Measurements from ENCODE around the gene THRB.
"Not testable (repeated sequence)": the region's sequence is repeated elsewhere in the genome, so short reads cannot be mapped to it uniquely, and the experiment has no call there.

The THRB gene

GRCh38 chr3:24420224-24420623 is 74.4 kb downstream of the THRB start:
- ATAC-seq = no peak
- no peaks in the 10 kb centered on the region for H3K36me3 Mint-ChIP-seq
- H3K4me1 Mint-ChIP-seq = no peaks in the 10 kb centered on the region
- no peak overlapping the region for H3K27ac Mint-ChIP-seq
- no peak for DNase-seq (ENCODE audit: low spot score in 2 of 2)
- H3K4me3 Mint-ChIP-seq = no peak overlapping the region
- peaks cover 3% of the 10 kb centered on the region for H3K9me3 Mint-ChIP-seq

DNA sequence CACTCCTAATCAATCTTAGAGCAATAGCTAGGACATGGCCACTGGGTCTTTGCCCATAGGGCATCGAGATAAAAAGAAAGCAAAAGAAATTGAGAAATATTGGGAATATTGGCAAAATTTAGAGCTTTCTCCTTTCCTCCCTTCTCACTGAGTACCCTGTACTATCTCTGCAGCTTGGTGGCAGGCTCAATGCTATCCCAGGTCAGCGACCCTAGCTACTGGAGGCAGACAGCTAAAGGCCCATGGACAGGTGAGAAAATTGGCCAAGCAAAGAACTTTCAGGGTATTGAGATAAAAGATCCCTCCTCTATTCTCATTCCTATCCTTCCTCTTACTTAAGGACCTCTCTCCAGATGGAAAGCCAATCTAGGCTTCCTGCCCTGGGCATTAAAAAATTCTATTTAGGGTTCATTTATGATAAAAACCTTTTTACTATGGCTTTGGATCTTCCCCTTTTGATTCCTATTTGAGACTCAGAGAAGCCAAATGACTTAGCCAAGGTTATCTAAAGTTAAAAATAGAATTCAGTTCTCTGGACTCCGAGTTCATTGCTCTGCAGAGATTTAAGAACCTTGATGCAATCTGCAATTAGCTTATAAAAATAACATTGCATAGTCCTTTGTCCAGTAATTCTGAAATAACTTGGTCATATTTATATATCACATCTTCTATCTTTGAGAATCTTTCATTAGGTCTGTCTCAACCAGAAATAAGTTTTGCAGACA is 75.4 kb downstream of the THRB start:
- Mint-ChIP-seq H3K9me3 (peaks cover 3% of the 10 kb centered on the region), H3K4me3 (no peak overlapping the region), H3K36me3 (no peaks in the 10 kb centered on the region), H3K27ac (no peak overlapping the region), H3K4me1 (no peaks in the 10 kb centered on the region)
- DNase-seq (ENCODE audit: low spot score in 2 of 2) (no peak), ATAC-seq (no peak)

- H3K27ac Mint-ChIP-seq = no peak overlapping the region
- H3K4me3 Mint-ChIP-seq = no peak overlapping the region
- ATAC-seq (no peak), DNase-seq (ENCODE audit: low spot score in 2 of 2) (no peak)
- no peaks in the 10 kb centered on the region for H3K4me1 Mint-ChIP-seq
- H3K36me3 Mint-ChIP-seq = no peaks in the 10 kb centered on the region
- peaks cover 3% of the 10 kb centered on the region for H3K9me3 Mint-ChIP-seq
Measured at GRCh38 chr3:24417730-24418129, 76.9 kb downstream of the THRB start.

DNA sequence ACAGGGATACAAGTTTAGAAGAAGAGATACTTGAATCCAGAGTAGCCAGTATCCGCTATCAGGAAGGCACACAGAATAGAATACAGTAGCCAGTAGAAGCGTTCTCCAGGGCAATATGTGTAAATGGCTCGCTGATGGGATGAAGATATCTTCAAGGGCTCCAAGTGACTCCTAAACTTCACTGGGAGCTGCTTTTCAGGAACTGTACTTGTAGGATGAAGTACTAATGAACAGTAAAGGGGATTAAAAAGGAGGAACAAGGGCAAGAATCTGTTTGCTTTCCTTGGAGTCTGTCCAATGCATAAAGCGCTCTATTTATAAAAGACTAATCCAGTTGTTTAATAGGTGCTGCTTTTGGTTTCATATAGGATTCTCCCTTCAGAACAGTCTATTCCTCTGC is 78.4 kb downstream of the THRB start:
- H3K9me3 Mint-ChIP-seq = peaks cover 4% of the 10 kb centered on the region
- no peak overlapping the region for H3K4me3 Mint-ChIP-seq
- no peak overlapping the region for H3K27ac Mint-ChIP-seq
- DNase-seq (ENCODE audit: low spot score in 2 of 2) = no peak
- ATAC-seq = no peak
- no peaks in the 10 kb centered on the region for H3K36me3 Mint-ChIP-seq
- no peaks in the 10 kb centered on the region for H3K4me1 Mint-ChIP-seq

DNA sequence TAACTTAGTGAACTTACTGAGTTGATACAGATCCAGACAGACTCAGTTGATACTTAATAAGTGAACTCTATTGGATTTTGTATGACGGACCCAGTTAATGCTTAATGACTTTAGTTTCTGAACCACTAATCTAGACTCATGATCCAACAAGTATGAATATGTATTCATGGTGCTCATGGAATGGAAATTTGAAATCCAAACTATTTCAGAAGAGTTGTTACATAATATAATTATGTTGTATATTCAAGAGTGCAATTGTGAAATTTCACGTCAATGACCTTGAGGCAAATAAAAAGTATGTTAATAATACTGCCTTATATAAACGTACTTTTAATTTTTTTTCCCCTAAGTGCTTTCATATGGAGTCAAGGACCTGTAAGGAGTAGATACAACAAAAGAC is 78.8 kb downstream of the THRB start:
- Mint-ChIP-seq H3K4me3 (no peak overlapping the region), H3K4me1 (no peaks in the 10 kb centered on the region), H3K27ac (no peak overlapping the region), H3K9me3 (peaks cover 4% of the 10 kb centered on the region), H3K36me3 (no peaks in the 10 kb centered on the region)
- ATAC-seq (no peak), DNase-seq (ENCODE audit: low spot score in 2 of 2) (no peak)

DNA sequence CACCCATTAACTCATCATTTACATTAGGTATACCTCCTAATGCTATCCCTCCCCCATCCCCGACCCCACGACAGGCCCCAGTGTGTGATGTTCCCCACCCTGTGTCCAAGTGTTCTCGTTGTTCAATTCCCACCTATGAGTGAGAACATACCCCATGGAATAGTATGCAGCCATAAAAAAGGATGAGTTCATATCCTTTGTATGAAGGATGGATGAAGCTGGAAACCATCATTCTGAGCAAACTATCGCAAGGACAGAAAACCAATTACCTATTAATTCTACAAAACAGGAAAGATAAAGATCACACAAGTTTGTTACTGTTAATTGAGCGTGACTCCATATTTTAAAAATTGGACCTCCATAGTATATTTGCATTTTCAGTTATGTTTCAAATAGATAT is 81.0 kb downstream of the THRB start:
- not testable (repeated sequence) for H3K36me3 Mint-ChIP-seq; H3K9me3 Mint-ChIP-seq; H3K4me3 Mint-ChIP-seq; H3K27ac Mint-ChIP-seq; ATAC-seq; DNase-seq (ENCODE audit: low spot score in 2 of 2); H3K4me1 Mint-ChIP-seq

GRCh38 chr3:24410860-24411259 is 83.8 kb downstream of the THRB start:
- DNase-seq (ENCODE audit: low spot score in 2 of 2) (no peak), ATAC-seq (no peak)
- Mint-ChIP-seq H3K4me3 (no peak overlapping the region), H3K4me1 (no peaks in the 10 kb centered on the region), H3K9me3 (peaks cover 4% of the 10 kb centered on the region), H3K27ac (no peak overlapping the region), H3K36me3 (no peaks in the 10 kb centered on the region)

DNA sequence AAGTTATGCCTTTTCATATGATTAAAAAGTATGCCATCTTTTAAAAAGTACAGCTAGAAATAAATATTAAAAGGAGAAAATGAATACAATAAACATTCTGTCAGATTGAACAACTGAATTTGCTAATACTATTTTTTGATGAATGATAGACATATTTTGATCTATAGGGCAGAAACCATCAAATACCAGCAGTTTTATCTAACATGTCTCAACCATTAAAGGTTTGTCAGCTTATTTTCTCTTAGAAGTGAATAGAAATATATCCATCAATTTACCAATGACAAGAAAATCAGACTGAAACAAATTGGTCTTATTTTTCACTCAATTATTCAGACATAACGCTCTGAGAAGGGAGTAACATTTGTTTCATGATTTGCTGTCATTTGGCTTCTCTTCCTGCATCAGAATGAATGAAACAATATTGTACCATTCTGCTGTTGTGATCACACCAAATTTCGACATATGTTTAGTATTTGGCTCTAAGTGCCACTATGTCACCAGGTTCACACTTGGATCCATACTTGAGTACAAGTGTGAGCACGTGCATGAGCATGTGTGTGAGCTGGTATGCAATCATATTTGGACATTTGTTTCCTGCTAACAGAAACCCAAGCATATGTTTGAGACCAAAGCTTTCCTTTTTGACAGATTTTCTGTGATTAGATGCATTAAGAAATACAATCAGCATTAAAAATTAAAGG is 86.5 kb downstream of the THRB start:
- Mint-ChIP-seq H3K27ac (no peak overlapping the region), H3K4me3 (no peak overlapping the region), H3K36me3 (no peaks in the 10 kb centered on the region), H3K4me1 (no peaks in the 10 kb centered on the region), H3K9me3 (peaks cover 4% of the 10 kb centered on the region)
- no peak for ATAC-seq
- no peak for DNase-seq (ENCODE audit: low spot score in 2 of 2)

- DNase-seq (ENCODE audit: low spot score in 2 of 2) (no peak), ATAC-seq (no peak)
- Mint-ChIP-seq H3K9me3 (peaks cover 4% of the 10 kb centered on the region), H3K36me3 (no peaks in the 10 kb centered on the region), H3K27ac (no peak overlapping the region), H3K4me1 (no peaks in the 10 kb centered on the region), H3K4me3 (no peak overlapping the region)
Measured at GRCh38 chr3:24406900-24407299, 87.8 kb downstream of the THRB start.

GRCh38 chr3:24405057-24405456 is 89.6 kb downstream of the THRB start:
- no peaks in the 10 kb centered on the region for H3K4me1 Mint-ChIP-seq
- DNase-seq (ENCODE audit: low spot score in 2 of 2) = no peak
- no peaks in the 10 kb centered on the region for H3K36me3 Mint-ChIP-seq
- no peak overlapping the region for H3K4me3 Mint-ChIP-seq
- no peak overlapping the region for H3K27ac Mint-ChIP-seq
- no peak for ATAC-seq
- H3K9me3 Mint-ChIP-seq = no peaks in the 10 kb centered on the region

GRCh38 chr3:24401811-24402185 is 92.9 kb downstream of the THRB start:
- no peak overlapping the region for H3K27ac Mint-ChIP-seq
- no peaks in the 10 kb centered on the region for H3K36me3 Mint-ChIP-seq
- no peaks in the 10 kb centered on the region for H3K9me3 Mint-ChIP-seq
- H3K4me1 Mint-ChIP-seq = no peaks in the 10 kb centered on the region
- ATAC-seq = no peak
- no peak for DNase-seq (ENCODE audit: low spot score in 2 of 2)
- H3K4me3 Mint-ChIP-seq = no peak overlapping the region

DNA sequence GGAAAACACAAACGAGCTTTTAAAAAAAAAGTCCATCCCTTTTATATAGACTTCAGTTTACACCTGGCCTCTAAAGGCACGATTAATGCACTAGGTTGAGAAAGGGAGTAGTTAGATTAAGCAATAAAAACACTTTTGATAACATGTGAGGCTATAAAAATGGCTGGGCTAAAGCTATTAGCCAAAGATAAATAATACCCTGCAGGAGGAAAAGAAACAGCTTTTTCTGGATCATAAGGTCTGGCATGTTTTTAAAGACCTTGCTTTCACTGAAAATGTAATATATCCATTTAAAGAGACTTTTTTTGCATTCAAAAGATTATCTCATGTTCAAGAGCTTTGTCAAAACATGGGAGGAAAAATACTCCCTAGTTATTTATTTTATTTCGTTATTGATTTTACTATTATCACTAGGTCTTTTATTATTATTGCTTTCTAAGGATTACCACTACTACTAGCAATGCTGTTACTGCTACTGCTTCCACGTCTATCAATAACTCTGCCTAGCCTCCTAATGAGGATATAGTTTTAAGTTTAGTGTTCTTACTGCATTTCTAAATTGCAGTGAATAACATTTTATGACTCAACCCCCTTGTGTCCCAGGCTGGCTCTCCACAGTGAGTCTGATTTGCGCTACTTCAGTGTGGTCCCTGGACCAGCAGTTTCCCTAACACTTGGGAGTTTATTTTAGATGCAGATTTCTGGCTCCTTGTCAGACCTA is 93.4 kb downstream of the THRB start:
- Mint-ChIP-seq H3K4me1 (no peaks in the 10 kb centered on the region), H3K27ac (no peak overlapping the region), H3K36me3 (no peaks in the 10 kb centered on the region), H3K4me3 (no peak overlapping the region), H3K9me3 (no peaks in the 10 kb centered on the region)
- ATAC-seq (no peak), DNase-seq (ENCODE audit: low spot score in 2 of 2) (no peak)

- Mint-ChIP-seq H3K9me3 (no peaks in the 10 kb centered on the region), H3K27ac (no peak overlapping the region), H3K36me3 (no peaks in the 10 kb centered on the region), H3K4me3 (no peak overlapping the region), H3K4me1 (no peaks in the 10 kb centered on the region)
- DNase-seq (ENCODE audit: low spot score in 2 of 2) = no peak
- no peak for ATAC-seq
Measured at GRCh38 chr3:24400450-24400849, 94.2 kb downstream of the THRB start.

GRCh38 chr3:24400015-24400414 is 94.6 kb downstream of the THRB start:
- DNase-seq (ENCODE audit: low spot score in 2 of 2) (no peak), ATAC-seq (no peak)
- Mint-ChIP-seq H3K4me1 (no peaks in the 10 kb centered on the region), H3K27ac (no peak overlapping the region), H3K9me3 (no peaks in the 10 kb centered on the region), H3K36me3 (no peaks in the 10 kb centered on the region), H3K4me3 (no peak overlapping the region)

DNA sequence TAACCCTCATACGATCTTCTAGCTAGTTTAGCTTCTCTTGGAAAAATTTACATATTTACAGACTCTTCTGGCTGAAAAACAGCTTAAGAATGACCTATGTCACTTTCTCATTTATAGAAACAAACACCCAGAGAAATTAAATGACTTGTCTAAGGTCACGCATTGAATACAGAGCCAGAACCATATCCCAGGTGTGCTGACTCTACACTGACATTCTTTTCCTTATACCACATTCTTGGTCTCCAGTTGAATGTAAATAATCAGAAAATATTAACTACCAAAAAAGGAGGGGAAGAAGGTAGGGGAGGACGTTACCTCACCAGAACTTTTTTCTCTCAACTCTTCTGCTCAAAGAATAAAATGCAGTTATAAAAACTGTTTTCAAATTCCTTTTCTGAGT is 95.0 kb downstream of the THRB start:
- H3K9me3 Mint-ChIP-seq = no peaks in the 10 kb centered on the region

DNA sequence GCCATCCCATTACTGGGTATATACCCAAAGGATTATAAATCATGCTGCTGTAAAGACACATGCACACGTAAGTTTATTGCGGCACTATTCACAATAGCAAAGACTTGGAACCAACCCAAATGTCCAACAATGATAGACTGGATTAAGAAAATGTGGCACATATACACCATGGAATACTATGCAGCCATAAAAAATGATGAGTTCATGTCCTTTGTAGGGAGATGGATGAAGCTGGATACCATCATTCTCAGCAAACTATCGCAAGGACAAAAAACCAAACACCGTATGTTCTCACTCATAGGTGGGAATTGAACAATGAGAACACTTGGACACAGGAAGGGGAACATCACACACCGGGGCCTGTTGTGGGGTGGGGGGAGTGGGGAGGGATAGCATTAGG is 95.9 kb downstream of the THRB start:
- not testable (repeated sequence) for H3K4me1 Mint-ChIP-seq; H3K36me3 Mint-ChIP-seq; H3K4me3 Mint-ChIP-seq; ATAC-seq; H3K27ac Mint-ChIP-seq; H3K9me3 Mint-ChIP-seq; DNase-seq (ENCODE audit: low spot score in 2 of 2)

More for the DNA sequence above, 95.0 kb downstream of the THRB start:
- no peak for ATAC-seq
- Mint-ChIP-seq H3K36me3 (no peaks in the 10 kb centered on the region), H3K27ac (no peak overlapping the region), H3K4me3 (no peak overlapping the region), H3K4me1 (no peaks in the 10 kb centered on the region)
- DNase-seq (ENCODE audit: low spot score in 2 of 2) = no peak

Measured in stimulated activated effector memory CD8-positive, alpha-beta T cell treated with anti-CD3 and anti-CD28 coated beads, Interleukin-12 subunit alpha, Interleukin-12 subunit beta, amount 100 ng/mL, for 72 hours (primary cell).